HFFc6 (cell line): ENCODE results near the gene SLC2A4RG. TPM values are rescaled to one million over a fixed set of nuclear protein-coding genes. Genes with fewer than 3 reads are reported as not detected.

Source experiments
- DNase-seq: peaks from one replicate; pipeline ENCODE4 v3.0.0-alpha.2; 2018
- H3K27ac Mint-ChIP-seq: 2 replicates; pipeline ENCODE4 v1.8.0; 2020; ENCODE audit warnings: mild to moderate bottlenecking, mixed read lengths
- H3K27me3 Mint-ChIP-seq: 2 replicates; pipeline ENCODE4 v1.8.0; 2021; ENCODE audit warnings: mild to moderate bottlenecking, moderate library complexity, mixed read lengths; ENCODE audit not compliant: insufficient read depth
- H3K36me3 Mint-ChIP-seq: 2 replicates; pipeline ENCODE4 v1.8.0; 2021; ENCODE audit warnings: low read depth, mixed read lengths
- H3K4me1 Mint-ChIP-seq: 2 replicates; pipeline ENCODE4 v1.8.0; 2020; ENCODE audit warnings: low read depth, mixed read lengths
- H3K4me3 Mint-ChIP-seq: 2 replicates; pipeline ENCODE4 v1.8.0; 2020; ENCODE audit warnings: mild to moderate bottlenecking, moderate library complexity, mixed read lengths
- H3K9me3 Mint-ChIP-seq: 2 replicates; pipeline ENCODE4 v1.8.0; 2020; ENCODE audit warnings: mild to moderate bottlenecking, mixed read lengths
- CTCF ChIP-seq: fragments of 200-600 bp; sonication (generic); IDR thresholded peaks from 2 replicates; pipeline ENCODE4 v1.5.0; 2021; ENCODE audit warnings: antibody characterized with exemption, mild to moderate bottlenecking
- total RNA-seq, 6 experiments: library from RNA; stranded (reverse); fragmentation: NEBNext Ultra II Directional; extraction: Animal tissue kit (Norgen Biotek cat#: 25700); gene quantifications; 2 replicates in 1 of 6; 3 replicates in 5 of 6; pipeline ENCODE4 v1.2.3, GENCODE V29; 2021

SLC2A4RG gene
- total RNA-seq, 6 experiments from 2014 or later: 89.6 to 122 (median 102) TPM

- H3K36me3 Mint-ChIP-seq: peaks cover 4% of the 10 kb centered on the region; the same call in 1 of the 2 replicates
- H3K4me3 Mint-ChIP-seq: no peak overlapping the region
- H3K9me3 Mint-ChIP-seq: no peaks in the 10 kb centered on the region
- no peak for DNase-seq
- no peaks in the 10 kb centered on the region; the same call in 1 of the 2 replicates for H3K27me3 Mint-ChIP-seq
- no peak overlapping the region for H3K27ac Mint-ChIP-seq
- TF ChIP-seq CTCF: no peak
- no peaks in the 10 kb centered on the region for H3K4me1 Mint-ChIP-seq
These were observed 4.6 kb downstream of the SLC2A4RG start for GRCh38 chr20:63744158-63744557.

- Mint-ChIP-seq H3K4me3 (no peak overlapping the region), H3K4me1 (no peaks in the 10 kb centered on the region), H3K27me3 (no peaks in the 10 kb centered on the region; the same call in 1 of the 2 replicates), H3K27ac (no peak overlapping the region), H3K9me3 (no peaks in the 10 kb centered on the region), H3K36me3 (peaks cover 4% of the 10 kb centered on the region; the same call in 1 of the 2 replicates)
- TF ChIP-seq CTCF: no peak
- DNase-seq: no peak
These were observed 5.2 kb downstream of the SLC2A4RG start for GRCh38 chr20:63744574-63745423.

- H3K36me3 Mint-ChIP-seq: peaks cover 4% of the 10 kb centered on the region; the same call in 1 of the 2 replicates
- no peak for DNase-seq
- H3K27me3 Mint-ChIP-seq: no peaks in the 10 kb centered on the region; the same call in 1 of the 2 replicates
- no peak for TF ChIP-seq CTCF
- H3K27ac Mint-ChIP-seq: no peak overlapping the region
- no peak overlapping the region for H3K4me3 Mint-ChIP-seq
- H3K4me1 Mint-ChIP-seq: no peaks in the 10 kb centered on the region
- no peaks in the 10 kb centered on the region for H3K9me3 Mint-ChIP-seq
These were observed 5.8 kb downstream of the SLC2A4RG start for GRCh38 chr20:63745424-63745805.

GRCh38 chr20:63745961-63746731 is 6.6 kb downstream of the SLC2A4RG start:
- Mint-ChIP-seq H3K27ac (no peak overlapping the region; the same call in 1 of the 2 replicates), H3K4me3 (no peak overlapping the region; the same call in 1 of the 2 replicates), H3K36me3 (peaks cover 4% of the 10 kb centered on the region; the same call in 1 of the 2 replicates), H3K9me3 (no peaks in the 10 kb centered on the region), H3K27me3 (no peaks in the 10 kb centered on the region; the same call in 1 of the 2 replicates), H3K4me1 (no peaks in the 10 kb centered on the region)
- TF ChIP-seq CTCF: no peak
- no peak for DNase-seq

GRCh38 chr20:63746751-63747315 is 7.3 kb downstream of the SLC2A4RG start:
- Mint-ChIP-seq H3K9me3 (no peaks in the 10 kb centered on the region), H3K4me3 (no peak overlapping the region), H3K27ac (no peak overlapping the region), H3K27me3 (no peaks in the 10 kb centered on the region; the same call in 1 of the 2 replicates), H3K4me1 (no peaks in the 10 kb centered on the region), H3K36me3 (peaks cover 4% of the 10 kb centered on the region; the same call in 1 of the 2 replicates)
- DNase-seq: no peak
- TF ChIP-seq CTCF: no peak
